Cardiac fibroblast (primary cell): ENCODE data around the gene PROC.
"Not testable (repeated sequence)": the region's sequence is repeated elsewhere in the genome, so short reads cannot be mapped to it uniquely, and the experiment has no call there.

Source experiments
- DNase-seq, 2 donors: peaks; one replicate each; pipeline versions ENCODE4 v3.0.0 to v3.0.0-alpha.2; 2010; ENCODE audit warnings: low read depth in 2 of 2
- H3K4me3 ChIP-seq, 2 donors: replicated peaks in 1 of 2; 1 replicate in 1 of 2; 2 replicates in 1 of 2; pipeline ENCODE4 v1.5.1; 2011; ENCODE audit warnings: low read depth in 2 of 2, low read length in 2 of 2, mild to moderate bottlenecking in 2 of 2, moderate library complexity in 1 of 2
- CTCF ChIP-seq: IDR thresholded peaks from one replicate; pipeline ENCODE4 v1.5.1; 2011; ENCODE audit warnings: low read depth, mild to moderate bottlenecking, low read length, inconsistent platforms

The PROC gene

GRCh38 chr2:127451981-127452380 lies 33.8 kb downstream of the PROC start:
- no peak overlapping the region for H3K4me3 ChIP-seq
- no peak for TF ChIP-seq CTCF
- no peak for DNase-seq

- DNase-seq, H3K4me3 ChIP-seq: not testable (repeated sequence)
These were observed 34.2 kb downstream of the PROC start for GRCh38 chr2:127452423-127452822.

- no peak for DNase-seq
- no peak overlapping the region for H3K4me3 ChIP-seq
- no peak for TF ChIP-seq CTCF
These were observed 34.8 kb downstream of the PROC start for GRCh38 chr2:127453013-127453391.

GRCh38 chr2:127453392-127454171 lies 35.4 kb downstream of the PROC start:
- H3K4me3 ChIP-seq: no peak overlapping the region
- DNase-seq: peak; percentile 16
- peak; percentile 10 for TF ChIP-seq CTCF

GRCh38 chr2:127454595-127455565 lies 36.7 kb downstream of the PROC start:
- TF ChIP-seq CTCF: no peak
- no peak overlapping the region for H3K4me3 ChIP-seq
- no peak for DNase-seq

- no peak for DNase-seq
- H3K4me3 ChIP-seq: no peak overlapping the region
- TF ChIP-seq CTCF: no peak
These were observed 37.6 kb downstream of the PROC start for GRCh38 chr2:127455566-127456493.
